K562 (cell line): Measurements from ENCODE around the gene DENND2A. TPM values are rescaled to one million over a fixed set of nuclear protein-coding genes. Genes with fewer than 3 reads are reported as not detected.

Experiments
- ARID3B ChIP-seq: fragments of 250-450 bp; sonication (Bioruptor Pico); IDR thresholded peaks from 2 replicates; pipeline ENCODE4 v1.4.0; 2020; ENCODE audit warnings: borderline replicate concordance
- CREB1 ChIP-seq, 2 experiments: sonication (generic) in 1 of 2; formaldehyde crosslinking in 1 of 2; IDR thresholded peaks; 2 replicates each; pipeline versions ENCODE4 v1.6.1 to v1.8.0; 2012 to 2022; ENCODE audit warnings: inconsistent platforms in 1 of 2, mild to moderate bottlenecking in 1 of 2, missing genetic modification reagents in 1 of 2, moderate library complexity in 1 of 2
- HDAC1 ChIP-seq, 2 experiments: fragments of 450-650 bp; IDR thresholded peaks; 2 replicates each; pipeline ENCODE4 v1.6.1; 2016 to 2017; ENCODE audit warnings: inconsistent platforms in 1 of 2, mild to moderate bottlenecking in 1 of 2, moderate library complexity in 1 of 2
- HINFP ChIP-seq: fragments of 450-650 bp; conservative IDR thresholded peaks from 2 replicates; pipeline ENCODE4 v1.6.1; 2016; ENCODE audit warnings: missing genetic modification characterization, low read depth, mild to moderate bottlenecking, control low read depth, missing compliant biosample characterization
- HMBOX1 ChIP-seq: sonication (generic); IDR thresholded peaks from 2 replicates; pipeline ENCODE4 v1.6.1; 2016
- HMGXB4 ChIP-seq: sonication (generic); formaldehyde crosslinking; IDR thresholded peaks from 2 replicates; pipeline ENCODE4 v1.8.1; 2023; ENCODE audit warnings: mild to moderate bottlenecking, missing genetic modification reagents
- ZBTB40 ChIP-seq, 2 experiments: fragments of 450-650 bp in 1 of 2; sonication (generic) in 1 of 2; formaldehyde crosslinking in 1 of 2; IDR thresholded peaks; 2 replicates each; pipeline versions ENCODE4 v1.7.1 to v1.9.0; 2016 to 2022; ENCODE audit warnings: inconsistent platforms in 1 of 2, mild to moderate bottlenecking in 1 of 2, missing genetic modification reagents in 1 of 2
- ZNF12 ChIP-seq: sonication (generic); formaldehyde crosslinking; IDR thresholded peaks from 2 replicates; pipeline ENCODE4 v1.4.0; 2020; ENCODE audit warnings: mild to moderate bottlenecking, missing genetic modification reagents
- ZNF583 ChIP-seq: fragments of 250-450 bp; sonication (Bioruptor Pico); IDR thresholded peaks from 2 replicates; pipeline ENCODE4 v1.4.0; 2020
- polyA plus RNA-seq, 8 experiments: library from polyadenylated mRNA; depleted of rRNA in 4 of 8; stranded (reverse) in 5 of 8; unstranded in 3 of 8; fragments of >200 nt; fragmentation: Nextera tagmentation in 2 of 8; fragmentation: Illumina TruSeq in 1 of 8; extraction: Ambion mirVana in 2 of 8; extraction: Trizol in 1 of 8; gene quantifications; 2 replicates each; pipeline versions ENCODE4 v1.2.1 to v1.2.3, GENCODE V29; 2011 to 2014; ENCODE audit warnings: inconsistent platforms in 1 of 8, missing spikeins in 1 of 8
- total RNA-seq, 7 experiments: library from RNA; depleted of rRNA in 6 of 7; stranded (reverse); fragments of >200 nt in 6 of 7; fragmentation: Illumina TruSeq in 2 of 7; extraction: Trizol in 2 of 7; gene quantifications; 2 replicates each; pipeline versions ENCODE4 v1.2.1 to v1.2.3, GENCODE V29; 2011 to 2021; ENCODE audit warnings: low replicate concordance in 1 of 7

DENND2A gene
- total and polyA plus RNA-seq, 9 of the 15 experiments (the other 6 are each of a cell fraction or from before 2014, with no cell fraction given), result not detected

- TF ChIP-seq ZBTB40 (IDR thresholded peaks at IDR 0.05) (0 out of 2 replicates have a peak, but pooled peaks have one; percentile 44), ZBTB40 (CRISPR knock-in tag; IDR thresholded peaks at IDR 0.05) (no peak), CREB1 (IDR thresholded peaks at IDR 0.05) (0 out of 2 replicates have a peak, but pooled peaks have one; percentile 9), CREB1 (CRISPR knock-in tag; IDR thresholded peaks at IDR 0.05) (peak; percentile 22; the same call in 1 of the 2 replicates), HDAC1 (IDR thresholded peaks at IDR 0.05) (peak in 1 of 2 experiments; percentile 61; a peak in 1 of 4 replicates), ZNF583 (CRISPR knock-in tag) (peak; percentile 26; the same call in 1 of the 2 replicates), HMGXB4 (CRISPR knock-in tag) (peak; percentile 77; the same call in 1 of the 2 replicates), HINFP (tag) (no peak), HMBOX1 (no peak), ZNF12 (CRISPR knock-in tag) (0 out of 2 replicates have a peak, but pooled peaks have one; percentile 21), ARID3B (CRISPR knock-in tag) (no peak)
These were observed 32.6 kb upstream of the DENND2A start (continued) for GRCh38 chr7:140673063-140673773.
